ENCODE results near the gene TRABD2A. TPM values are rescaled to one million over a fixed set of nuclear protein-coding genes. Genes with fewer than 3 reads are reported as not detected.

The TRABD2A gene, protein sequence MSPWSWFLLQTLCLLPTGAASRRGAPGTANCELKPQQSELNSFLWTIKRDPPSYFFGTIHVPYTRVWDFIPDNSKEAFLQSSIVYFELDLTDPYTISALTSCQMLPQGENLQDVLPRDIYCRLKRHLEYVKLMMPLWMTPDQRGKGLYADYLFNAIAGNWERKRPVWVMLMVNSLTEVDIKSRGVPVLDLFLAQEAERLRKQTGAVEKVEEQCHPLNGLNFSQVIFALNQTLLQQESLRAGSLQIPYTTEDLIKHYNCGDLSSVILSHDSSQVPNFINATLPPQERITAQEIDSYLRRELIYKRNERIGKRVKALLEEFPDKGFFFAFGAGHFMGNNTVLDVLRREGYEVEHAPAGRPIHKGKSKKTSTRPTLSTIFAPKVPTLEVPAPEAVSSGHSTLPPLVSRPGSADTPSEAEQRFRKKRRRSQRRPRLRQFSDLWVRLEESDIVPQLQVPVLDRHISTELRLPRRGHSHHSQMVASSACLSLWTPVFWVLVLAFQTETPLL
- total RNA-seq = 1.6 TPM

GRCh38 chr2:84880645-84881521 is at the start of gene TRABD2A:
Gene TRABD2A, minus strand, starts transcription at chr2:84881084. Its CDS starts 45 bp downstream, at chr2:84881039.

GRCh38 chr2:84905181-84906107 is 24.6 kb upstream of the TRABD2A start, which contains the start of gene TMSB10:
Gene TMSB10, plus strand, starts transcription at chr2:84905656.

Other genes with a start within 250 kb of the TRABD2A start
- 2,077 TPM for gene TMSB10, start 24.6 kb upstream of the TRABD2A start, total RNA-seq
- gene KCMF1, start 90.1 kb upstream of the TRABD2A start, total RNA-seq = 23.5 TPM